Bronchial epithelial cell (primary cell): ENCODE data around the gene FBXO7. TPM values are rescaled to one million over a fixed set of nuclear protein-coding genes. Genes with fewer than 3 reads are reported as not detected.

ENCODE experiments used
- DNase-seq: peaks from one replicate; pipeline ENCODE4 v3.0.0-alpha.2; 2010; ENCODE audit warnings: low read depth
- FAIRE-seq: peaks from 2 replicates; lab custom pipeline; 2011; peaks lifted over from hg19 to GRCh38; lab: Jason Lieb, UNC
- H3K27me3 ChIP-seq: 2 replicates; pipeline ENCODE4 v1.5.1; 2011; ENCODE audit warnings: low read length; ENCODE audit not compliant: control insufficient read depth, insufficient read depth
- H3K36me3 ChIP-seq: 2 replicates; pipeline ENCODE4 v1.5.1; 2011; ENCODE audit warnings: low read length; ENCODE audit not compliant: control insufficient read depth, insufficient read depth
- H3K4me3 ChIP-seq: 2 replicates; pipeline ENCODE4 v1.5.1; 2011; ENCODE audit warnings: mild to moderate bottlenecking, low read depth, low read length, control low read depth
- total RNA-seq: library from RNA; depleted of rRNA; stranded (reverse); fragments of >200 nt; gene quantifications from 2 replicates; pipeline ENCODE4 v1.2.1, GENCODE V29; 2014
- TF ChIP-seq, protein P1 (sequence below): IDR thresholded peaks from 2 replicates; pipeline ENCODE4 v1.5.1; 2011; ENCODE audit warnings: mild to moderate bottlenecking, moderate library complexity, low read length, control low read depth, inconsistent platforms; ENCODE audit not compliant: insufficient read depth, severe bottlenecking

Gene FBXO7
- total RNA-seq, 1 donor from 2014 or later: 49.5 TPM

DNA sequence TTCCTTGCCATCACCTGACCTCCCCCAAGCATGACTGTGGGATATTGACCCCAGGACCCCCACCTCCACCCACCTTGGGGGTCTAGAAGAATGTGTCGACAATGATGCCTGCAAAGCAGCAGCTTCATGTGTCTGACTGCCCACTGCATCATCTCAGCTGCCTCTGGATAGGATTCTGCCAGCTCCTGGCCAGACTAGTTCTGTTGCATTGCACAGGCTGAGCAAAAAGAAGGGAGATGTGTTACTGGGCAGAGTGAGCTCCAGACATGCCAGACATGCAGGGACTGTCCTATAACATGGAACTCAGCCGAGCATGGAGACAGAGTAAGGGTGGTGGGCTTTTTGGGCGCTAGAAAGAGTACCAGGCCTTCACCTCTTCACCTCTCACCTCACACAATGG lies 36.7 kb downstream of the FBXO7 start:
- Histone ChIP-seq H3K36me3 (no peaks in the 10 kb centered on the region), H3K27me3 (no peaks in the 10 kb centered on the region), H3K4me3 (no peak overlapping the region)
- FAIRE-seq (no peak), DNase-seq (no peak)
- TF ChIP-seq, protein P1, sequence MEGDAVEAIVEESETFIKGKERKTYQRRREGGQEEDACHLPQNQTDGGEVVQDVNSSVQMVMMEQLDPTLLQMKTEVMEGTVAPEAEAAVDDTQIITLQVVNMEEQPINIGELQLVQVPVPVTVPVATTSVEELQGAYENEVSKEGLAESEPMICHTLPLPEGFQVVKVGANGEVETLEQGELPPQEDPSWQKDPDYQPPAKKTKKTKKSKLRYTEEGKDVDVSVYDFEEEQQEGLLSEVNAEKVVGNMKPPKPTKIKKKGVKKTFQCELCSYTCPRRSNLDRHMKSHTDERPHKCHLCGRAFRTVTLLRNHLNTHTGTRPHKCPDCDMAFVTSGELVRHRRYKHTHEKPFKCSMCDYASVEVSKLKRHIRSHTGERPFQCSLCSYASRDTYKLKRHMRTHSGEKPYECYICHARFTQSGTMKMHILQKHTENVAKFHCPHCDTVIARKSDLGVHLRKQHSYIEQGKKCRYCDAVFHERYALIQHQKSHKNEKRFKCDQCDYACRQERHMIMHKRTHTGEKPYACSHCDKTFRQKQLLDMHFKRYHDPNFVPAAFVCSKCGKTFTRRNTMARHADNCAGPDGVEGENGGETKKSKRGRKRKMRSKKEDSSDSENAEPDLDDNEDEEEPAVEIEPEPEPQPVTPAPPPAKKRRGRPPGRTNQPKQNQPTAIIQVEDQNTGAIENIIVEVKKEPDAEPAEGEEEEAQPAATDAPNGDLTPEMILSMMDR: no peak

DNA sequence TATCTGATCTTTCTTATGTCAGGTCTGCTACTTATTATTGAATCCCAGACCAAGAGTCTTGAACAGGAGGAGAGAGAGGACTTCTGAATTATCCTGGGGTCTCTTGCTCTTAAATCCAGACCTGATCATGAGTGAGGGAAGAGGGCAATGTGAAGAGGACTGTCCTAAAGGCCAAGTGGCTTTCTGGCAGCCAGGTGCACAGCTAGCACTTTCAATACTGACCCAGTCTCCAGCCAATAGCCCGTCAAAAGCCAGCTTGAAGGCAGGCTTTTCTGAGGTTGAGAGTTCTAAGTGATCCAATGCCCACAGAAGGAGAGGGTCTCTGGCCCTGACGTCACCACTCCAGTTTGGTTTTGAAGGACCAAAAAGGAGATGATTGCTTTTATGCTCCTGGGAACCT lies 37.2 kb downstream of the FBXO7 start:
- no peak for DNase-seq
- no peaks in the 10 kb centered on the region for H3K36me3 ChIP-seq
- no peak overlapping the region for H3K4me3 ChIP-seq
- TF ChIP-seq, protein P1: no peak
- H3K27me3 ChIP-seq: no peaks in the 10 kb centered on the region
- FAIRE-seq: no peak

GRCh38 chr22:32512267-32512982 lies 37.8 kb downstream of the FBXO7 start:
- Histone ChIP-seq H3K27me3 (no peaks in the 10 kb centered on the region), H3K4me3 (no peak overlapping the region), H3K36me3 (no peaks in the 10 kb centered on the region)
- DNase-seq: no peak
- TF ChIP-seq, protein P1: no peak
- FAIRE-seq: no peak

GRCh38 chr22:32515084-32515483 lies 40.5 kb downstream of the FBXO7 start:
- TF ChIP-seq, protein P1: no peak
- no peaks in the 10 kb centered on the region for H3K36me3 ChIP-seq
- peak; percentile 7 for FAIRE-seq
- no peaks in the 10 kb centered on the region for H3K27me3 ChIP-seq
- no peak for DNase-seq
- H3K4me3 ChIP-seq: no peak overlapping the region

GRCh38 chr22:32517488-32517887 lies 42.9 kb downstream of the FBXO7 start:
- TF ChIP-seq, protein P1: no peak
- H3K4me3 ChIP-seq: no peak overlapping the region
- no peaks in the 10 kb centered on the region for H3K27me3 ChIP-seq
- FAIRE-seq: no peak
- no peak for DNase-seq
- H3K36me3 ChIP-seq: no peaks in the 10 kb centered on the region

DNA sequence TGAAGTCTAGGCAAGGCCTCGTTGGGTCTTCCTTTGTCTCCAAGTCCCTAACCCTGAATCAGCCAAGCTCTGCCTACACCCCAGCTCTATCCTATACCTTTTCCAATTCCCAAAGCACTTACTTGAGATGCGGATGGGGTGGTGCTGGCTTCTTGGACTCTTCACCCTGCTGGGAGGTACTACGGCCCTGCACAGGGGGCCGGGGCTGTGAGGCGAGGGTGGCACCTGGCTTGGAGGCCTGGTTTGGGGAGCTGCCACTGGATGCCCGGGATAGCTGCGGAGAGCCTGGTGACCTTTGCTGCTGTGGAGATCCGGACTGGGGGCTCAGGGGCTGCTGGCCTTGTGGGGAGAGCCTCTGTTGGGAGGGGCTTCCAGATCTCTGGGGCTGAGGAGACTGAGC lies 43.3 kb downstream of the FBXO7 start:
- FAIRE-seq (no peak), DNase-seq (no peak)
- no peaks in the 10 kb centered on the region for H3K36me3 ChIP-seq
- TF ChIP-seq, protein P1: no peak
- H3K4me3 ChIP-seq: no peak overlapping the region
- no peaks in the 10 kb centered on the region for H3K27me3 ChIP-seq
